ENCODE results near the gene EVX2.

EVX2 gene

GRCh38 chr2:176066645-176067588 lies 16.8 kb downstream of the EVX2 start:
- no peak for DNase-seq (ENCODE audit: low read depth)
- no peak overlapping the region for H3K4me3 ChIP-seq (ENCODE audit: low read length)
- TF ChIP-seq, protein P1, sequence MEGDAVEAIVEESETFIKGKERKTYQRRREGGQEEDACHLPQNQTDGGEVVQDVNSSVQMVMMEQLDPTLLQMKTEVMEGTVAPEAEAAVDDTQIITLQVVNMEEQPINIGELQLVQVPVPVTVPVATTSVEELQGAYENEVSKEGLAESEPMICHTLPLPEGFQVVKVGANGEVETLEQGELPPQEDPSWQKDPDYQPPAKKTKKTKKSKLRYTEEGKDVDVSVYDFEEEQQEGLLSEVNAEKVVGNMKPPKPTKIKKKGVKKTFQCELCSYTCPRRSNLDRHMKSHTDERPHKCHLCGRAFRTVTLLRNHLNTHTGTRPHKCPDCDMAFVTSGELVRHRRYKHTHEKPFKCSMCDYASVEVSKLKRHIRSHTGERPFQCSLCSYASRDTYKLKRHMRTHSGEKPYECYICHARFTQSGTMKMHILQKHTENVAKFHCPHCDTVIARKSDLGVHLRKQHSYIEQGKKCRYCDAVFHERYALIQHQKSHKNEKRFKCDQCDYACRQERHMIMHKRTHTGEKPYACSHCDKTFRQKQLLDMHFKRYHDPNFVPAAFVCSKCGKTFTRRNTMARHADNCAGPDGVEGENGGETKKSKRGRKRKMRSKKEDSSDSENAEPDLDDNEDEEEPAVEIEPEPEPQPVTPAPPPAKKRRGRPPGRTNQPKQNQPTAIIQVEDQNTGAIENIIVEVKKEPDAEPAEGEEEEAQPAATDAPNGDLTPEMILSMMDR (IDR thresholded peaks at IDR 0.05; ENCODE audit: insufficient read depth, low read depth, low read length, missing control alignments), result no peak

DNA sequence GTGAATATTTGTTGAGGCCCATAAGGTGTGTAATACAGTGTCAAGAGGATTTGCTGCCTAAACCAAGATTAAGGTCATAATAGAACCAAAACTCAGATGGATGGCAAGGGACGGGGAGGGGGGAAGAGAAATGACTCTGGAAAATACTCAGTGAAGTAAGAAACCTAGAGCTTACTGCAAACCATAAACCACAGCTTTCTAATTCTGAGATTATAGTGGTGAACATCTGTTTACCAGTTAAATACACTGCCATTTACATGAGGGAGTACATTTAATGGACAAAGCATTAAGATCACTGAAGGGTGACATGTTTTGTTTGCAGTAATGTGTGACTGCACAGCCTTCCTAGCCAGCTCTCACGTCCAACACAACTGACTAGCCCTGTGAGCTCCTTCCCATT lies 19.8 kb downstream of the EVX2 start:
- TF ChIP-seq, protein P1 (IDR thresholded peaks at IDR 0.05; ENCODE audit: insufficient read depth, low read depth, low read length, missing control alignments), result no peak
- DNase-seq (ENCODE audit: low read depth), result no peak
- no peak overlapping the region for H3K4me3 ChIP-seq (ENCODE audit: low read length)

DNA sequence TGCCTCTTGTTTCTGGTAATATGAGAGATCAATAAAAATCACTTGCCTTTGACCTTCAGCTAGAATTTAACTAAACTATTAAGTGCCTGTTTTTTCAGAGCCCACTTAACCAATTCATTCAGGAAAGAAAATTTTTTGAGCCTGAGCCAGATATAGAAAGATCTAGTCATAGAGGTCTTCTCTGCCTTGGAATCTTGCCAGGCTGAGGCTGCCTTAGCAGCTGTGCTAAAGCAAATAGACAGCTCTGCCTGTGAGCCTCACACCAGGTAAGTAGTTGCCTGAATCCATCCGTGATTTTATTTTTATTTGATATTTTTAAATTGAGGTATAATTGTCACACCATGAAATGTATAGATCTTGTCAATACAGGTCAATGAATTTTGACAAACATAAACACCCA lies 27.4 kb downstream of the EVX2 start:
- DNase-seq (ENCODE audit: low read depth), result no peak
- H3K4me3 ChIP-seq (ENCODE audit: low read length), result no peak overlapping the region
- TF ChIP-seq, protein P1 (IDR thresholded peaks at IDR 0.05; ENCODE audit: insufficient read depth, low read depth, low read length, missing control alignments), result no peak

- TF ChIP-seq, protein P1 (IDR thresholded peaks at IDR 0.05; ENCODE audit: insufficient read depth, low read depth, low read length, missing control alignments), result no peak
- H3K4me3 ChIP-seq (ENCODE audit: low read length), result no peak overlapping the region
- no peak for DNase-seq (ENCODE audit: low read depth)
Observed at GRCh38 chr2:176039375-176039774, 44.4 kb downstream of the EVX2 start.

DNA sequence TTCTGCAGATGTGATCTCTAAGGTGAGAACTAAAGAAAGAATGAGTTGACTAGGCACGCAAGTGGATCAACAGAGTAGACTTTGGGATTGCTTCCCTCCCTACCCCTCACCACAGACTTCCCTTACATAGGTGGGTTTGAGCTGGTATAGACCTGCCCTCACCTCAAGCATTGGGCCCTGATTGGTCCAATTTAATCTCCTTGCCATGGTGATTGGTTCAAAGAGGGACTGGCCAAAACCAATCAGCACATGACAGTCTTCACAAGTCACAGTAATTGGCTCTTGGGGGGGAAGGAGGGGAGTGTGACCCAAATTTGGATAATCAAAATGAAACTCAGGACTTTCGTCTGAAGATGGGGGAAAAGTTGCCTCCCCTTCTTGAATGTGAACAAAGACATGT lies 45.1 kb downstream of the EVX2 start:
- no peak overlapping the region for H3K4me3 ChIP-seq (ENCODE audit: low read length)
- TF ChIP-seq, protein P1 (IDR thresholded peaks at IDR 0.05; ENCODE audit: insufficient read depth, low read depth, low read length, missing control alignments), result no peak
- DNase-seq (ENCODE audit: low read depth), result no peak

- H3K4me3 ChIP-seq (ENCODE audit: low read length), result no peak overlapping the region
- DNase-seq (ENCODE audit: low read depth), result no peak
- TF ChIP-seq, protein P1 (IDR thresholded peaks at IDR 0.05; ENCODE audit: insufficient read depth, low read depth, low read length, missing control alignments), result no peak
Observed at GRCh38 chr2:176035013-176035691, 48.6 kb downstream of the EVX2 start.
